Posterior vena cava (tissue), 2 donors: Measurements from ENCODE around the gene ZBTB22. TPM values are rescaled to one million over a fixed set of nuclear protein-coding genes. Genes with fewer than 3 reads are reported as not detected.

ENCODE experiments used
- DNase-seq: peaks from one replicate; pipeline ENCODE4 v3.0.0-alpha.2; 2020; ENCODE audit warnings: low spot score
- intact Hi-C, 2 donors: fragments of 100-400 bp; cut with DNase I; formaldehyde crosslinking; loops; one replicate each; pipeline versions ENCODE4 v1.14.1 to v1.14.2; 2022 to 2023
- total RNA-seq, 2 donors: library from RNA; stranded (reverse); fragmentation: NEBNext Ultra II Directional; extraction: Animal tissue kit (Norgen Biotek cat#: 25700); gene quantifications; one replicate each; pipeline ENCODE4 v1.2.1, GENCODE V29; 2021
- donor health status: DM: yes; HTN: yes; CAD: no.
- donor health status: DM: yes; HTN: yes; CAD: no.

The ZBTB22 gene
- total RNA-seq, 2 donors from 2014 or later: 15.7 to 17.0 TPM

DNA sequence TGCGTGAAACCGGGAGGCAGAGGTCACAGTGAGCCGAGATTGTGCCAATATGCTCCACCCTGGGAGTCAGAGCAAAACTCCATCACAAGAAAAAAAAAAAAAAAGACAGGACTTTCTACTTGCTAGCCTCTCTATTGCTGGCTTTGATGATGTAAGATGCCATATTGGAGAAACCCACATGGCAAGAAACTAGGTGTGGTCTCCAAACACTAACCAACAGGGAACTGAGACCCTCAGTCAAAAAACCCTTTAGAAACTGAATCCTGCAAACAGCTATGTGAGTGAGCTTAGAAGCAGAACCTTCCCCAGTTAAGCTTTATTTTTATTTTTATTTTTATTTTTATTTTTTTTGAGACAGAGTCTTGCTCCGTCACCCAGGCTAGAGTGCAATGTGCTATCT lies 18.4 kb upstream of the ZBTB22 start:
- intact Hi-C loops: no loop called here
- no peak for DNase-seq

DNA sequence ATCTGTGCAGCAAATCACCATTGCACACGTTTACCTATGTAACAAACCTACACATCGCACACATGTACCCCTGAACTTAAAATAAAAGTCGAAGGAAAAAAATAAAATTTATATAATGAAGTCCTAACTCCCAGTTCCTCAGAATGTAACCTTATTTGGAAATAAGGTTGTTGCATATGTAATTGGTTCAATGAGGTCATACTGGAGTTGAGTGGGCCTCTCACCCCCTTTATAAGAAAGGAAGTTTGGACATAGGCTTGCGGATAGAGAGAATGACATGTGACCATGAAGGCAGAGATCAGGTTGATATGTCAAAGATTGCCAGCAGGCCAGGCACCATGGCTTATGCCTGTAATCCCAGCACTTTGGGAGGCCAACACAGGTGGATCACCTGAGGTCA lies 16.1 kb upstream of the ZBTB22 start:
- intact Hi-C loops: no loop called here

DNA sequence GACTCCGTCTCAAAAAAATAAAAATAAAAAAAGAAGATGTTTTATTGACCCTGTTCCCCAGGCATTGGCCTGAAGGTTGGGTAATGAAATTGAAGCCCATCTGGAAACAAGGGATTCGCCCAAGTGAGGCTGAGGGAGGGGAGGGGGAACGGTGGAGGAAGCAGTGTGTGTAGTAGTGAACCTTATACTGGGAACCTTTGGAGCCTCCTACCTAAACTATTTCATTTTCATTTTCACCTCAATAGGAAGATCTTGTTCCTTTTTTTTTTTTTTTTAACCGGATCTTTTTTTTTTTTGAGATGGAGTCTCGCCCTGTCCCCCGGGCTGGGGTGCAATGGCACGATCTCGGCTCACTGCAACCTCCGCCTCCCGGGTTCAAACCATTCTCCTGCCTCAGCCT lies 13.2 kb upstream of the ZBTB22 start:
- intact Hi-C loops: no loop called here
- no peak for DNase-seq

More for the DNA sequence above, 16.1 kb upstream of the ZBTB22 start:
- no peak for DNase-seq

DNA sequence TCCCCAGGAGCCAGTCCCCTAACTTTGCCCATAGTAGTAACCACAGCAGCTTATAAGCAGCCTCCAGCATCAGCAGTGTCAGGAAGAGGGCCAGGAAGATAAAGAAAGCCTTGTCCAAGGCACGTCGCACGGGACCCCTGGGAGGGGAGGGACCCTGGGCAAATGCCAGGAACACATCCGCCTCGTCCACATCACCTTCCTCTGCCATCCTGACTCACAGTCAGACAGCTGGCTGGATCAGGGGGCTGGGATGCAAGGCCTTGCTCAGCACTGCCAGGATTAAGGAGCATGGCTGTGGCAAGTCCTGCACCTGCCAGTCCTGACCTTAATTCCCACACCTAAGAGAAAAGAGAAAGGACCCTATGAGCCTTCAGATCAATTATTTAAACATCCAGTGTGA lies 11.5 kb upstream of the ZBTB22 start:
- DNase-seq: no peak
- intact Hi-C loops: no loop called here

DNA sequence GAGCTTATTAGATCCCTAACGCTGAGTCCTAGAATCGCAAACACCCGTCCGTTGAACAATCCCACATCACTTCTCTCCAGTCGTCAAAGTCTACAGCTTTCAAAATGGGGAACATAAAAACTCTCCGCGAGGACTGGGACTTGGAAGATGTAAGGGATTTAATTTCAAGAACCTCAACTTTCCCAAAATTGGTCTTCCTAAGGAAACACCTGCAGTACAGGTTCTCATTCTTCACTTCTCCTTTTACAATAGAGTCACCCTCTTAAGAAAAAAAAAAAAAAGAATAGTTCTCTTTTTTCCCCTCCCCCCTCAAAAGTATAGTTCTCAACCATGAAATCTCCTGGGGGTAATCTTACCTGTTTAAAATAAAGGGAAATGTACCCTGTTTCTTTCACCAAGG lies 6.6 kb upstream of the ZBTB22 start:
- DNase-seq: no peak
- intact Hi-C loops: no loop called here

DNA sequence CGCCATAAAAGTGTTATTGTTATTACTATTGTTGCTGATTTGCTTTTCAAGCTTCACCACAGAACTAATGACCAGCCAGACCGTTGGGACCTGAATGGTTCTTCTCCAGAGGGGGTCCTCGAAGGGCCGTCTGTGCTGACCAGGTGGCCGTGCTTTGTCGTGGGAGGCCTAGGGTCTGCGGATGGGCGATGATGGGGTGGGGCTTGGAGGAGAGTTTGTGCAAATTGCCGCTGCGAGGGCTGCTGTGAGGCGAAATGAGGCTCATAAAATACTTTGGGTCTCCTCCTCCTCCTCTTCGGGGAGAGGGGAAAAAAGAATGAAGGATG lies 6.0 kb upstream of the ZBTB22 start:
- intact Hi-C loops: no loop called here
- no peak for DNase-seq

DNA sequence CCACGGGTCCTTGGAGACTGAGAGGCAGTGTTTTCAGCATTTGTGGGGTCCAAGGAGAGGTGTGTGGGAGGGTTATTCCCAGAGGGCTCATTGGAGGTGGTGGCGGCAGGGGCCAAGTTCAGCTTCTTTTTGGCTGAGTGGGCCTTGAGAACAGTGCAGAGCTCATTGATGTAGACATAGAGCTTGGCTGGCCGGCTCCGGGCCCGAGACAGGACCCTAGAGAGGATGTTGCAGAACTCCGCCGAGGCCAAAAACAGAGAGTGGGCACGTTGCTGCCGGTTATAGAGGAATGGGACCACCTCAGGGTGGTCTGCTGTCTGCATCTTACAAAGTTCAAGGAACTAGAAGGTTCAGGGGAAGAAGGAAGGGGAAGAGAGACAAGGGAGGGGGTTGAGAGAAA lies 3.7 kb upstream of the ZBTB22 start:
- intact Hi-C loops: no loop called here
- DNase-seq: no peak

DNA sequence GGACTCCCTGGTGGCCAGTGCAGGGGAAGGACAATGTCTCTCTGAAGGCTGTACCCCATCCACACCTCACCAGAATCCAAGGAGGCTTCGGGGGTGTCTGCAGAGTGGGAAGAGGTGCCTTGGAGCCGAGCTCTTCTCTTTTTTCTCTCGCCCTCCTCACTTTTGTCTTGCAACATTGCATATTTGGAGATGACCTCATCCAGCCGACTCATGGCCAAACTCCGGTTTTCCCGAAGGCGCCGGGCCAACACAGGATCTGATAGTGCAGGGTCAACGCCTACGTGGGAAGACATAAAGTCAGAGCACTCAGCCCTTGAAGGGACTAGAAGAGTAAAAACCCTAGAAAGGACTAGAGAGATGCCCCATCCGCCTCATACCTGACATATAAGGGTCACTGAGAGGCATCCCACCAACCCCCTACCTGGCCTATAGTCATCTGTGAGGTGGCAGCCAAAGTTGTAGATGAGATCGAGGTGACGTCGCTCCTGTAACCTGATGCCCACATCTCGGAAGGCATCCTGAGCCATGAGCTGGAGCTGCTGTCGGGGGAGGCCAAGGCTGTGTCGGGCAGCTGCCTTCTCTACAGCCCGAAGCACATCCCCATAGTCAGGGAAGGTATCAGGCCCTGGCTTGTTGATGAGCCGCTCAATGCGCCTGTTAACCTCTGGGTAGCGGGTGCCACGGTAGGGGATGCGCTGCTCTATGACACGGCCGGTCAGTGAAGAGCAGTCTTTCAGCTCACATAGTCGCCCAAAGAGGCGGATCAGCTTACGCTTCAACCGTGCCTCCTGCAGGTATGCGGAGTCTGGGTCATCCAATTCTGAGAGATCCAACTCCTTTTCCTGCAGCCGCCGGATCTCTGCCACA lies 3.0 kb upstream of the ZBTB22 start:
- intact Hi-C loops: no loop called here

DNA sequence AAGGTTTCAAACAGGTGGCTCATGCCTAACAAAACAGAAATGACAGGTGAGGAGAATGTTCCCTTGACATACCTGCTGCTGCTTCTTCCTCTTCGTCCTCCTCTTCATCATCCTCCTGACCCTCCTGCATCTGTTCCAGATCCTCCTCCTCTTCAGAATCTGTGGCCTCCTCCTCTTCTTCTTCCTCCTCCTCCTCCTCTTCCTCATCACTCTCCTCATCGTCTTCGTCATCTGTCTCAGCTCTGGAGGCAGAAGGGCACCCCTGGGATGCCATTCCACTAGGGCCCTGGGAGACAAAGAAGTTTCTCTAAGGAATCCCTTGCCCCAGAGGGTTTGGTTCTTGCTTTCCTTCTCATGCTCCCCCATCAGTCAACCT lies 2.4 kb upstream of the ZBTB22 start:
- no peak for DNase-seq
- intact Hi-C loops: no loop called here

More for the DNA sequence above, 3.0 kb upstream of the ZBTB22 start:
- peak; percentile 92 for DNase-seq

DNA sequence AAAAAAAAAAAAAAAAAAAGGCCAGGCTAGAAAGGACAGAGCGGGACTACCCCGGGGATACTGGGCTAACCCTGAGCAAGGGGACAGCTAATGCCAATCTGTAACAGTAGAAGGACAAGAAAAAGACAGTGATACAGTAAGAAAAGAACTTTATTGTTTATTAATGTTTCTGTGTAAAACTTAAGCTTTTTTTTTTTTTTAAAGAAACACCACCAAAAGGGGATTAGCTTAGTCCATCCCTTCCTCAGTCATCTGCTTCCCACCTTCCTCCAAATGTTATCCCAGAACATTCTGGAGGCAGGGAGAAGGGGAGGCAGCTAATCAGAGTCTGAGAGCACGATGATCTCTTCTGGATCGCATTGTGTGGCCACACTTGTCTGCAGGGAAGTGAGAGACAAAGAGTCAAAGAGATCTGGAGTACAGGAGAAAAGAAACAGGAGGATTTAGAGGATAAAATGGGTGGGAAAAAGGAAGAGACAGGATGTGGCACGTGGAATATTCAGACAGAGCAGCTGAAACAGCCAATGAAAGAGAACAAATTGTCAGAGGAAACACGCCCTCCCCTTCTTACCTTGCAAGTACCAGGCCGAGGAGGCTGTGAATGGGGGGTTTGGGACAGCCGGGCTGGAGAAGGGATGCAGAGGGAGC lies 1.0 kb upstream of the ZBTB22 start:
- DNase-seq: no peak
- intact Hi-C loops: no loop called here

DNA sequence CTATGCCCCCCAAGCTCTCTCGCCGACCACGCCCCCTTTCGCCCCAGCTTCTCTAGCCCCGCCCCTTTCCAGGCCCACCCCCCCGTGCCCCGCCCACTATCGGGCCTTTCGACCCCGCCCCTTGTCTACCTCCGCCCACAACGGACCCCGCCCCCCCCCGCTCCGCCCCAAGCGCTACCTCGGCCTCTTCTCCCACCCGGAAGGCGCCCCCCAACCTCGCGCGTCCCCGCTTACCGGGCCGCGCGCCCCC lies 200 bp downstream of the ZBTB22 start:
- DNase-seq: peak; percentile 88
- intact Hi-C loops: no loop called here

DNA sequence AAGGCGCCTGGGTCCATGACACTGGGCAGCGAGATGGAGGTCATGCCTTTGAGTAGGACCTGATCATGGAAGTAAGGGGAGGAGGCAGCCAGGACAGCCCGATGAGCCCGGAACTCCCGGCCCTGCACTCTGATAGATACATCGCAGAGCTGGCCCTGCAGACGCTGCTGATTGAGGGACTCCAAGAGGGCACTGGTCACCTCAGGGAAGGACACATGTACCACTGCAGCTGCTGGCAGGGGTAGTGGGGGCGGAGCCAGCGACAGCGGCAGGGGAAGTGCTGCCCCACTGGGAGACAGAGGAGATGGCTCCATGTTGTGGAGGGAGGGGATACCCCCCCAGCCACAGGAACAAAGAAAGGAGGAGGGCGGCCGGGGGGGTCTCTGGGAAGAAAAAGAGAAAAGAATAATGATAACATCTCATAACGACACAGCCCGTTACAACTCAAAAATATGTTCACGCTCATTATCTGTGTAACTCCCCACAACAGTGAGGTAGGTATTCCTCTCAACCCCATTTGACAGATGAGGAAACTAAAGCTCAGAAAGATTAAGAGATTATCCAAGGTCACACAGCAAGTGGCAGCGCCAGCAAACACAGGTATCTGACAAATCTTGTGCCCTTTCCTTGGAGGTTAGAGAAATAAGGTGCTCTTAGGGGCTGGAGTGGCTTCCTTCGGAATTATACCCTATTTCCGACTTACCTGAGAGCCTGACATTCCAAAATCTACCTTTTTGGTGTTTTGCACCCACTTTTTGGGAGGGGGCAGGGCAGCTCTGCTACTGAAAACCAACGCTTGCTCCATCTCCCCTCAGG lies 733 bp downstream of the ZBTB22 start:
- intact Hi-C loops: no loop called here
- DNase-seq: no peak

DNA sequence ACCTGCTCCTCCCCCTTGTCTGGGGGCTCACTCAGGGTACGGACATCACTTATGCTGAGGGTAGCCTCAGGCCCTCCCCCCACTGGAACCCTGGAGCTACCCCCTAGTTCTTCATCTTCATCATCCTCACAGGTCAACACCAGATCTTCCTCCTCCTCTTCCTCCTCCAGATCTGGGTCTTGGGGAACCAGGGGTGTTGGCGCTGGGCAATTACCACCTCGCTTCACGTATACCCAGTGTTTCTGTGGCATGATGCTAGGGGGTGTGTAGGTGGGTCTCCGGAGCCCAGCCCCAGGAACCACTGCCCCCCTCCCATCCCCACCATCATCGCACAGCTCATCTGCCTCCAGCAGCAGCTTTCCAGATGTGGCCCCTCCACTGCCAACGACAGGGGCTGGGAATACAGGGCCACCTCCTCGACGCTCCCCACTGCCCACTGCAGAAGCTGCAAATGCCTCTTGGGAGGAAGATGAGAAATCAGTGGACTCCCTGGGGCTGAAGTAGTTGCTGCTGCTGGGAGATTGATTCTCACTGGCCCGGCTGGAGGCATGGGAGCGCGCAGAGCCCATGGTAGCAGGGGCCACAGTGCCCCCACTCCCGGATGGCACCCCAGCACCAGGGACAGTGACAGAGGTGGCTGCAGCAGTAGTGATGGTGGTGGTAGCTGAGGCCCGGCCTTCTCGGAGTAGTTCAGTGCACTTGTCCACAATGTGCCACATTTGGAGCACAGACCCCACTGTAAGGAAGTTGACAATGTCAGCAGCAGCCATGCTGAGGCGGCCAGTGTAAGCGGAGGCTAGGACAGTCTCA lies 1.5 kb downstream of the ZBTB22 start:
- intact Hi-C loops: no loop called here
- DNase-seq: peak; percentile 77

DNA sequence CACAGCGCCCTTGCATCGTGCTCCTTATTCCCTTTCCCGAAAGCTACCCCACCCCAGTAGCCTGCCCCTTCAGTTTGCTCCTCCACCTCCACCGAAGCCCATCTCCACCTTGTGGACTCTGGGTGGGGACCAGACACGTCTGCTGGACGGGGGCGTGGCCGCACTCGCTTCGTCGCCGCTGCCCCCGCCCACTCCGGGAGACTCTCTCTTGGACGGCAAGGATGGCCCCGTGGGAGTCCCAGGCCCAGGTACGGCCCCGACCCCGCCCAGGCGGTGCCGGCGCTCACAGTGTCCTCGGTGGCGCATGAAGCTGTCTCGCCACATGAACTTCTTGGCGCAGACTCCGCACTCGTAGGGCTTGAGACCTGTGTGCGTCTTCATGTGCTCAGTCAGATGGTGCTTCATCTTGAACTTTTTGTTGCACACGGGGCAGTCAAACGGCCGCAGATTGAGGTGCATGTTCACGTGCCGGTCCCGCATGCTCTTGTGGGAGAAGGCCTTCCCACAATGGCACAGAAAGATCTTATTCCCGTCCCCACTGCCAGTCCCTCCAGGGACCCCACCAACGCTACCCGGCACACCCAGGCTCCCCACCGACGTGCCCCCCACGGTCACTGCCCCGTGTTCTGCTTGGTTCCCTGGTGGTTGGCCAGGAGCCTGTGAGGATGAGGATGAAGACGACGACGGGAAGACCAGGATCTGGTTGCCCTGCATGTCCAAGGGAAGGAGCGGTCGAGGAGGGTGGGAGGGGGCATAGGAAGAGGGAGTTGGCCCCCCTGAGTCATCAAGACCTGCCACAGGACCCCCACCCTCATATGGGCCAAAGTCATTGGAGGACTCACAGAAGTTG lies 2.4 kb downstream of the ZBTB22 start:
- intact Hi-C loops: no loop called here
- peak; percentile 84 for DNase-seq

DNA sequence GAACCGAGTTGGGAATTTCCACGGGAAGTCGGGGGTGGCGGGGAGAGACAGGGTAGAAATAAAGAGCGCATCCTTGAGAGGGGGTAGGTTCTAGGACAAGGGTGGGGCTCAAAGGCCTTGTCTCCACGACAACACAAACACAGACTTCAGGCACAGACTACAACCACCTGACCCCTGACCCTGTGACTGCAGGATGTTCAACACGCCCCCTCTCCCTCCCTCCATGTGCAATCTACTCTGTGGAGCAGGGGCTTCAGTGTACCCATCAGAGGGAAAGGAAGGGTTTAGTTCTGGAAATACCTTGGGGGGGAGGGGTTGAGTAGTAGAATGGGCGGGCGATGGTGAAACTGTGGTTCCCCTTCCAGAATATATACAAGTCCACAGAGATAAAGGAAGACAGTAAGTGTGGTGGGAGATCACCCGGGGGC lies 3.0 kb downstream of the ZBTB22 start:
- intact Hi-C loops: no loop called here
- DNase-seq: peak; percentile 88

DNA sequence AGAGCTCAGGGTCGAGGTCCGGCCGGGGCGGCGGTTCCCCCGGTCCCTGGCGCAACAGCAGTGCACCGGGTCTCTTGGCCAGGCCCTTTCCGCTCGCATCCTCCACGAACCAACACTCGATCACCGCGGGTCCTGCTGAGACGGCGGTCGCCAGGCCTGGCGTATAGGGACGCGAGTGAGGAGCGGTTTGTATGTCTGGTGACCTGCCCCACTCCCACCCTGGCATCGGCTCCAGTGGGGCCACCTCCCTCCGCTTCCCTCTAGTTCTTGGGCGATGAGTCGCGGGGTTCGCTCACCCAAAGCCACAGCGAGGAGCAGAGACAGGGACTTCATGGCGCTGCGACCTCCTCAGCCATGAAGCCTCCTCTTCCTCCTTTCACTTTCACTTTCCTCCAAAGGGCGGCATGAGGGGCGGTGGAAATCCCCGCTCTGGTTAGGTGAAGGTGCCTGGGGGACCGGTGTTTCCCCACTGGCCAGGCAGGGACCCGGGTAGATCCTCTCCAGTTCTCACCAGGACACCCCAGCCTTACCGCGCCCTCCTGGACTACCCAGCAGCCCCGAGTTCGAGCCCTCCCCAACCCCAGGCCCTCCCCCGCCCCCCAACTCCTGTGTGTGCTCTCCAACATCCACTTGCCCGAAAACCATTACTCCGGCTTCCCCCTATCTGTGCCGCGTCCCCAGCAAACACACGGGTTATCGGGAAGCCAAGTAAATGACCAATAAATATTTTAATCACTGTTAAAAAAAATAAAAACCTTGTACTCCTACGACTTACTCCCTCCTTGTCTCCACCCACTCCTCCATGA lies 3.6 kb downstream of the ZBTB22 start, which contains the start of gene TAPBP:
TAPBP (minus strand) TSS at position 370 of the 806 bp plus-strand sequence; CDS start at position 333, 37 bp downstream.
- intact Hi-C loops: no loop called here

DNA sequence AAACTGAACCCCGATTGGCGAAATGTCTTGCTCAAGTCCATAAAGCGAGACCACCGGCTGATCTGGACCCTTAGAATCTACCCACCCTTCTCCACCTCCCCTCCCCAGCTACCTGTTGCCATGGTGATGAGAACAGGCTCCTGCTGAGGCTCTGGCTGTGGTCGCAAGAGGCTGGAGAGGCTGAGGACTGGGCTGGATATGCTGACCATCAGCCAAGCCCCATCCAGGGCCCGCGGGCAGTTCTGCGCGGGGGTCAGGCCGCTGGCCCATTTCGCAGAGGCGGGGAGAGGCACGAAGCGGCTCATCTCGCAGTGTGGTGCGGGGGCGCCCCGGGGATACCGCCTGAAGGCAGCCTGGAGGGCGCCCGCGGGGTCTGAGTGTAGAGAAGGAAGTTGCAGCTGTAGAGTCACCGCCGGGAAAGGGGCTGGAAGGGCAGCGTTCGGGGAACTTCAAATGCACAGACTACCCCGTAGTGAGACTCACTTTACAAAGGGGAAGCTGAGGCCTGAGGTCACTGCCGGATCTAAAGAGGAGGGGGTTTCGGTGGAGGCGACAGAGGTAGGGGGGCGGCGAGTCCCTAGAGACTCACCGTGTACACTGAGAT lies 4.3 kb downstream of the ZBTB22 start:
- DNase-seq: no peak
- intact Hi-C loops: no loop called here

More for the DNA sequence above, 3.6 kb downstream of the ZBTB22 start, which contains the start of gene TAPBP:
- DNase-seq: peak; percentile 87
